Measurements from ENCODE around the gene ERBB4.

The ERBB4 gene

GRCh38 chr2:212406716-212407115, 131.9 kb downstream of the ERBB4 start:
- Histone ChIP-seq H3K27ac (no peak overlapping the region), H3K27me3 (no peaks in the 10 kb centered on the region), H3K4me1 (ENCODE audit: control insufficient read depth in 1 of 2, insufficient read depth in 1 of 2, low read depth in 1 of 2, low read length in 1 of 2) (no peaks in the 10 kb centered on the region), H3K9me3 (no peaks in the 10 kb centered on the region), H3K4me3 (ENCODE audit: low read depth in 1 of 2, low read length in 1 of 2) (no peak overlapping the region), H3K36me3 (no peaks in the 10 kb centered on the region)
- no peak for TF ChIP-seq CTCF (IDR thresholded peaks at IDR 0.05)

DNA sequence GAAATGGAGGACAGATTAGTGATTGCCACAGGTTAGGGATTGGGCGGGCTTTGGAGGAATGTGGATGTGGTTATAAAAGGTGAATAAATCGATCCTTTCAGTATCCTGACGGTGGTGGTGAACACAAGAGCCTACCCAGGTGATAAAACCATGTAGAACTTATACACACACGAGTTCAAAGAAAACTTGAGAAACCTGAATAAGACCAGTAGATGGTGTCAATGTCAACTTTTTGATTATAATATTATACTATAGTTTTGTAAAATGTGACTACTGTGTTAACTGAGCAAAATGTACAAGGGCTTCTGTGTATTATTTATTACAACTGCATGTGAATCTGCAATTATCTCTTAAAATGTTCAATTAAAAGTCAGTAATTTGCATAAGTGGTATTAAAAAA, 136.3 kb downstream of the ERBB4 start:
- Histone ChIP-seq H3K4me3 (ENCODE audit: low read depth in 1 of 2, low read length in 1 of 2) (no peak overlapping the region), H3K27ac (no peak overlapping the region), H3K9me3 (no peaks in the 10 kb centered on the region), H3K27me3 (no peaks in the 10 kb centered on the region), H3K36me3 (no peaks in the 10 kb centered on the region), H3K4me1 (ENCODE audit: control insufficient read depth in 1 of 2, insufficient read depth in 1 of 2, low read depth in 1 of 2, low read length in 1 of 2) (no peaks in the 10 kb centered on the region)
- no peak for TF ChIP-seq CTCF (IDR thresholded peaks at IDR 0.05)

- Histone ChIP-seq H3K4me3 (ENCODE audit: low read depth in 1 of 2, low read length in 1 of 2) (no peak overlapping the region), H3K36me3 (no peaks in the 10 kb centered on the region), H3K9me3 (no peaks in the 10 kb centered on the region), H3K4me1 (ENCODE audit: control insufficient read depth in 1 of 2, insufficient read depth in 1 of 2, low read depth in 1 of 2, low read length in 1 of 2) (no peaks in the 10 kb centered on the region), H3K27ac (no peak overlapping the region), H3K27me3 (no peaks in the 10 kb centered on the region)
- no peak for TF ChIP-seq CTCF (IDR thresholded peaks at IDR 0.05)
Observed at GRCh38 chr2:212398316-212398715, 140.3 kb downstream of the ERBB4 start.

DNA sequence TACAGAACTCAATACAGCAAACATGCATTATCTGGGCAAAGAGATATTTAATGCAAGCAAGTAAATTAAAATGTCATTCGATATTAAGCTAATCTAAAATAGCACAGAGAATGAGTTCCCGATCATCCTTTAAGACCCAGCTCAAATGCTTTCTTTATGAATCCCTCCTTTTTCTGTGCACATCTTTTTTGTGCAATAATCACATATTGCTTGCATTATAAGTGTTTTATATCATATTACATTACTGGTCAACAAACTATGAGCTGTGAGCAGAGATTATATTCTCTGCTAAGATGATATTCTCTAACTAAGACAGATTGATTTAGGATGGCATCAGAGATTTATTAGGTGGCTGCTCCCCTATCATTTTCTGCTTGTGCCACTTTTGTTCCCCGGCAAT, 146.1 kb downstream of the ERBB4 start:
- Histone ChIP-seq H3K36me3 (no peaks in the 10 kb centered on the region), H3K9me3 (no peaks in the 10 kb centered on the region), H3K27me3 (no peaks in the 10 kb centered on the region), H3K4me1 (ENCODE audit: control insufficient read depth in 1 of 2, insufficient read depth in 1 of 2, low read depth in 1 of 2, low read length in 1 of 2) (no peaks in the 10 kb centered on the region), H3K27ac (no peak overlapping the region), H3K4me3 (ENCODE audit: low read depth in 1 of 2, low read length in 1 of 2) (no peak overlapping the region)
- no peak for TF ChIP-seq CTCF (IDR thresholded peaks at IDR 0.05)

GRCh38 chr2:212392043-212392442, 146.6 kb downstream of the ERBB4 start:
- no peaks in the 10 kb centered on the region for H3K9me3 ChIP-seq
- no peaks in the 10 kb centered on the region for H3K36me3 ChIP-seq
- no peaks in the 10 kb centered on the region for H3K27me3 ChIP-seq
- no peak overlapping the region for H3K4me3 ChIP-seq (ENCODE audit: low read depth in 1 of 2, low read length in 1 of 2)
- H3K4me1 ChIP-seq (ENCODE audit: control insufficient read depth in 1 of 2, insufficient read depth in 1 of 2, low read depth in 1 of 2, low read length in 1 of 2), result no peaks in the 10 kb centered on the region
- TF ChIP-seq CTCF (IDR thresholded peaks at IDR 0.05), result no peak
- H3K27ac ChIP-seq, result no peak overlapping the region

GRCh38 chr2:212387146-212387545, 151.5 kb downstream of the ERBB4 start:
- H3K27ac ChIP-seq, result no peak overlapping the region
- TF ChIP-seq CTCF (IDR thresholded peaks at IDR 0.05), result no peak
- H3K27me3 ChIP-seq, result no peaks in the 10 kb centered on the region
- H3K4me3 ChIP-seq (ENCODE audit: low read depth in 1 of 2, low read length in 1 of 2), result no peak overlapping the region
- H3K36me3 ChIP-seq, result no peaks in the 10 kb centered on the region
- H3K9me3 ChIP-seq, result no peaks in the 10 kb centered on the region
- no peaks in the 10 kb centered on the region for H3K4me1 ChIP-seq (ENCODE audit: control insufficient read depth in 1 of 2, insufficient read depth in 1 of 2, low read depth in 1 of 2, low read length in 1 of 2)
